ENCODE results near the gene OGN. TPM values are rescaled to one million over a fixed set of nuclear protein-coding genes. Genes with fewer than 3 reads are reported as not detected.

The OGN gene
- polyA plus RNA-seq, 3 donors, result 34.0 to 55.2 (median 47.4) TPM

DNA sequence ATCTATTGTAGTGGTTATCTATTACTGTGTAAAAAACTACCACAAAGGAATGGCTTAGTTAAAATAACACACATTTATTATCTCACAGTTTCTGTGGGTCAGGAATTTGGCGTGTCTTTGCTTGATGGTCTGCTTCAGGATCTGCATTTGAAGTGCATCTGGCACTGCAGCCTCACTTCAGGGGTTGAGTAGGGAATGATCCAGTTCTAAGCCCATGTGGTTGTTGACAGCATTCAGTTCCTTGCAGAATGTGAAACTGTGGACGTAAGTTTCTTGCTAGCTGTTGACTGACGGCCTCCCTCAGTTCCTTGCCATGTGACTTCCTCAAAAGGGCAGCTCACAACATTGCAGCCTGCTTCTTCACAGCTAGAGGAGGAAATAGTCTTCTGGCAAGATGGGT is 2.1 kb upstream of the OGN start:
- no peak for DNase-seq (ENCODE audit: low read depth in 3 of 3, low spot score in 2 of 3)

DNA sequence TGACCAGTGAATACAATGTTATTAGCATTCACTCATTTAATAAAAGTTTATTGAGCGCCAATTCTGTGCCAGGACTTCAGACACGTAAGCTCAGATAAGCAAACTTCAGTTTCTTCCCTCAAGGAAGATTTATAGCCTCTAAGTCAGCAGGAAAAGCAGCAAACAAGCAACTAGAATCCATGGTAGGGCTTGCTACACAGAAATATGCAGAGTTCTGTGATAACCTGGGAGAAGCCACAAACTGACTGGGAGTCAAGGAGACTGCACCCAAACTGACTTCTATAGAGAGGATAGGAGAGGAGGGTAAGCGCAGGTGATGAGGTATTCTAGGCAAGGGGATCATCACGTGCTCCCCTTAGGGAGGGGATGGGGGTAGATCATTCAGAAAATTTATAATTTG is 1.4 kb upstream of the OGN start:
- DNase-seq (ENCODE audit: low read depth in 3 of 3, low spot score in 2 of 3), result no peak

DNA sequence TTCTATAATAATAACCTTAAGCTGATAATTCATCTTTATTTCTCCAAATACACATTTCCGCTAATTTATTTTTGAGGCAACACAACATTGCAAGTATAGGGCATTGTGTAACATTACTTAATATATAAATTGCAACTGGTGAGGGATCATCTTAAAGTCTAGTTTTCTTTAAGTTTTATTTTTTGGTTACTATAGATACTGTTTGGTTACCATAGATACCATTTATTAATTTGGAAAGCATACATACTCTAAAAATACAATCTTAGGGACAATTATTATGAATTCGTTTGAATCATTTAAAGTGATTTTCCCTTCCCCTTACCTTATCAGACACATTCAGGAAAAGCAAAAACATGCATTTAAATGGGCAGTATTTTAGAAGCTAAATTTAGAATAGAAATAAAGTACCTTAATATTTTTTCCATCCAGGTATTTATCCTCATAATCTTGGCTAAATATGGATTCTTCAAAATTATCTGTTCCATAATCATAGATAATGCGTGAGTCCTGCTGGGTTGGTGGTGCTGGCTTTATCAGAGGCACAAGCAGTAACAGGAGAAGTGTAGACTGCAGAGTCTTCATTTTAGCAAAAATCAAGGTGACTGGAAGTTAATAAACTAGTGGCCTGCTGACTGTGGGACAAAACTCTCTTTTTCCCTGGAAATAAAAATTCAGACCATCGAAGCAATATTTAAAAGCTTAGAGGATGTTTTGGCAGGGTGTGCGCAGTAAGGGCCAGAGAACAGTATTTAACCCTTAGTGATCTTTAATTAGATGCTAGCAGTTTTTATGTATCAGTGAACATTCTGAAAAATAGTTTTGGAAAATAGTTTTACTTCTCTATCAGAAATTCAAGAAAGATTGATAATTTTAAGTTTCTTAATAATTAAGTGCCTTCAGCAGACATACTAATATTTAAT is 1.3 kb downstream of the OGN start:
- DNase-seq (ENCODE audit: low read depth in 3 of 3, low spot score in 2 of 3), result no peak

DNA sequence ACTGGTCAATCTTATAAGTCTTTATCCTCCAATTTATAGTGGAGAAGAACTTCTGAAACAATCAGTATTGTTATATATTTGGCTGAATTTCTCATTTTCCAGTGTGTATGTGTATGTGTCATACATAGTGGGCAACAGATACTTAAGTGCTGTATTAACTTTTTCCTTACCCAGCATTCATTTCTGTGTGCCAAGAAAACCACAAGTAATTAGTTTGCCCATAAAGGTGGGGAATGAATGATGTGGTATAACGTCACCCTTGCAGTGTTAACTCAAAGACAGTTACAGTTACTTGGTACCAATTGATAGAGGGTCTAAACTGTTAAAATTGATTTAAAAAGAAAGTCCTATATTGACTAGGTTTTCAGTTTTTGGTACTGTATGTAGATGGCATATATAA is 2.0 kb downstream of the OGN start:
- no peak for DNase-seq (ENCODE audit: low read depth in 3 of 3, low spot score in 2 of 3)

DNA sequence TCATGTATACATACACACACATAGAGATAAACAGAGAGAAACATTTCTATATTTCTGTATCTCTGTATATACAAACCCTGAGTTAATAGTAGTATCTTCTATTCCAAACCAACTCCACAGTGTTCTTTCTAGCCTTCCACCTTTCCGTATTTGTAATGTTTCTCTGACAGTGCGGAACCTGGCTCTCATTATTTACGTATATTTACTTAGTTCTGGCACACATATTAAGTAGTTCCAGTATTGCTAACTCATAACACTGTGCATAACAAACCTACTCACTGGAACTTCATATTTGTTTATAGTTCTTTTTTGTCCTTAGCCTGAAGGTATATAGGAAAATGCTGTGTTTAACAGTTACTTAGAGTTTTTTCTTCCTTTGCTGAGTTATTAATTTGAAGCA is 6.5 kb downstream of the OGN start:
- DNase-seq (ENCODE audit: low read depth in 3 of 3, low spot score in 2 of 3), result no peak

DNA sequence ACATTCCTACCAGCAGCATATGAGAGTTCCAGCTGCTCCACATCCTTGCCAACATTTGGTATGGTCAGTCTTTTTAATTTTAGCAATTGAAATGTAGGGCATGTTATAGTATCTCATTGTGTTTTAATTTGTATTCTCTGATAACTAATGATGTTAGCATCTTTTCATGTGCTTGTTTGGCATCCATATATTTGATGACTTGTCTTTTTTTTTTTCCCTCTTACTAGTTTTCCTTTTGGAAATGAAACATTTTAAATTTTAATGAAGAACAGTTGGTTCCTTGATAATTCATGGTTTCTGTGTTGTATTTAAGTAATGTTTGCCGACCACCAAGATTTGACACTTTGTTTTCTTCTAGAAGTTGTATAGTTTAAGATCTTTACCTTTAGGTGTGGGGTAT is 8.8 kb downstream of the OGN start:
- DNase-seq (ENCODE audit: low read depth in 3 of 3, low spot score in 2 of 3), result no peak

DNA sequence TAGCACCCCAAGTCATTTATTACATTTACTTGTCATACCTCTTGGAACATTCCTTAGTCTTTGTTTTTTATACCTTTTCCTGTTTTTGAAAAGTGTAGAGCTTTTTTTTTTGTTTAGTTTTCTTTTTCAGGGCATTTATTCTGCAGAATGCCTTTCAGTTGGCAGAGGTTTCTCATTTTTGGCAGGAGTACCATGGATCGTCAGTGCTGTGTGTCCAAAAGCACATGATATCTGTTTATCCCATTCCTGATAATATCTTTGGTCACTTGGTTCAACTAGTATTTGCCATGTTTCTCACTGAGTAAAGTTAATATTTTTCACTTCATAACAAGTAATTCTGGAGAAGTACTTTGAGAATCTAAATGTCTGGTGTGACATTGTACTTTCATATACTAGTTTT is 10.7 kb downstream of the OGN start:
- no peak for DNase-seq (ENCODE audit: low read depth in 3 of 3, low spot score in 2 of 3)

DNA sequence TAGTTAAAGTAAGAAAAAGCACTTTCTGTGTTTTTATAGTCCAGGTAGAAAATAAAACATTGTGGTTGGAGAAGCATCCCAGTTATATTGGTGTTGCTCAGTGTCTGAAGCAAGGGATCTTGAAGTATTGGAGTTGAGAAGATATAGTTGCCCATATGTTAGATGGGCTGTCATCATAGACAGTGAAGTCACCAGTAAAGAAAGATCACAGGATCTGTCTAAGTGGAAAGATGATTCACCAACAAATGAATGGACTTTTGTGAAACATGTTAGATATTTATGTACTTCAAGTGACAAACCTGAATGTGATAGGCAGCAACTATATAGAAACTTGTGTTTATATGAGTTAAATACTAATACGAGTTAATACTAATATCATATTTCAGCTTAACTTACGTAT is 11.7 kb downstream of the OGN start:
- DNase-seq (ENCODE audit: low read depth in 3 of 3, low spot score in 2 of 3), result no peak

DNA sequence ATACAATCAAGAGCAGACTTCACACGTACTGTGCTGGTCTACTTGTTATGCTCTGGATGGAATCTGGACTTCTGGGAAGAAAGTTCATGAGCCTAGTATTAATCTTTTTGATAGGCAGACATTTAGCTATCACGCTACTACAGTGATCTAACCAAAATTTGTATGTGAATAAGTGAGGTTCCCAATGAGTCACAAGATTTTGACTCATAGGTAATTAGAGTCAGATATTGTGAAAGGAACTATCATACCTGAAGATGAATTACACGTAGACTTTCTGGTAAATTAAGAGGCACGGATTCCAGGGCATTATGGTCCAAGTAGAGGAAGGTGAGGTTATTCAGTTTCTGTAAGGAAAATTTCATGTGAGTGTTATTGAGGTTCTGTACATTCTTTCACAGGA is 18.4 kb downstream of the OGN start:
- no peak for DNase-seq (ENCODE audit: low read depth in 3 of 3, low spot score in 2 of 3)

DNA sequence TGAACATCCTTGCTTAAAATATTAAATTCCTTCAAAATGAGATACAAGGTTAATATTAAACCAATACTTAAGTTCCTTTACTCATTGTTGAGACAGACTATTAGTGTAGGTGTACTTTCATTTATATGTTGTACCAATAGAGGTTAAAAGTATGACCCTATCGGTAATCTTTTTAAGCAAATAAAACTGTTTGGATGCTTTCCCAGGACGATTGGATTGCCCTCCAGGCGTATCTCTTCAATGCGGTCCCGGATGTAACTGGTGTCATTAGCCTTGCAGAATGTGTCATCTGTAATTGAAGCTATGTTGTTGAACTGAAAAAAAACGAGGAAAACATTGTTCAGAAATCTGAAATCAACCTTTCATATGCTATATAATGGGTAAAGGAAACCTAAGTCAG is 18.9 kb downstream of the OGN start:
- no peak for DNase-seq (ENCODE audit: low read depth in 3 of 3, low spot score in 2 of 3)

DNA sequence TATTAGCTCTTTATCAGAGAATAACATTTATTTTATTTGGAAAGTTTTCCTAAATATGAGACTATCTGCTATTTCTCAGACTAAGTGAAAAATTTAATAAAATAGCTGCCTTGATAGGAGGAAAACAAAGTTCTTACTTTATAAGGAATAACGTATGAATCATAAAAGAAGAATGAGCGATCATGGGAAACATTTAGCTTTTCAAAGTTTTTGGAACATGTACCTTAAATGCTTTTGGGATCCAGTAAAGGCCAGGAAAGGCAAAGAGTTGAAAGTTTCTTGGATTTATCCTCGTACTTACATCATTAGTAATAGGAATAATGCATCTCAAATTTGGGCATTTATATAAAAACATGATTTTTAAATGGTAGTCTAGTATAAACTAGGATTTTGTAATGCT is 19.4 kb downstream of the OGN start:
- DNase-seq (ENCODE audit: low read depth in 3 of 3, low spot score in 2 of 3), result no peak

DNA sequence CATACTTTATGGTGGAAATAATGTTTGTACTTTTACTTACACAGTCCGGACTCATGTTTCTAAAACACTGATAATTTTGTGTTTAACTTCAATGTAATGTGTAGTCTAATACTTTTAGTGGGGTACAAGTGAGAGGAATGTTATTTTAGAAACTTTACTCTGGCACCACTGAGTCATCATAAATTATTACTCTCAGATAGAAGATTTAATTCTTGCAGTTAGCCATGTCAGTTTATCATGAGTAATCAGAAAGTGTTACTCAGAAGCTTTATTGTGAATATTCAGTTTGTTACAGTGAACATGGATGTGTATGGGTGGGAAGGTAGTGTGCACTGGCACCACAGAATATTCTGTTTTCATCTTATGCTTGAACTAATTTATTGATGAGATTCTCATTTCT is 20.0 kb downstream of the OGN start:
- no peak for DNase-seq (ENCODE audit: low read depth in 3 of 3, low spot score in 2 of 3)

DNA sequence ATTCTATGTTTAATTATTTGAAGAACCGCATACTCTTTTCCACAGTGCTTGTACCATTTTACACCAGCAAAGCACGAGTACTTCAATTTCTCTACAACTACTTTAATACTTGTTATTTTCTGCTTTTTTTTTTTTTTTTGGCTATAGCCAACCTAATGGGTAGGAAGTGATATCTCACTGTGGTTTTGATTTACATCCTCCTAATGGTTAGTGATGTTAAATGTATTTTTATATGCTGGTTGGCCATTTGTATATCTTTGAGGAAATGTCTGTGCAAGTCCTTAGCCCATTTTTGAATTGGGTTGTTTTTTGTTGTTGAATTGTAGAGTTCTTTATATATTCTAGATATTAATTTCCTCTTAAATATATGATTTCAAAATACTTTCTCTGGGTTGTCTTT is 22.6 kb downstream of the OGN start:
- no peak for DNase-seq (ENCODE audit: low read depth in 3 of 3, low spot score in 2 of 3)

DNA sequence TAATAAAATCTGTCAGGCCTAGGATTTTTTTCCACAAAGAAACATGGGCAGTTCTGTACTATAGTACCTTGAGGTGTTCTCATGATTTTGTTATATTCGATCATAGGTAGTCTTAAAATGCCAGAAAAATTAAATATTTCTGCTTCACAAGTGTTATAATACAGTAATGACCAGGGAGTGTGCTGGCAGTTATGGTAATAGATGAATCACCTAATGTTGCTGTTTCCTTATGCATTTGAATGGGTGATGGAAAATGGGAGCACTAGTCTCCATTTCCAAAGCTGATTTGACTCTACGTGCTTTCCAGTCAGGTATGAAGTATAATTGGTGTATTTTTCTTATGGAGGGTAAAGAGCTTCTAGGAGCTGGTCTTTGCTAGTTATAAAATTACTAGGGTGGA is 23.8 kb downstream of the OGN start:
- DNase-seq (ENCODE audit: low read depth in 3 of 3, low spot score in 2 of 3), result no peak

DNA sequence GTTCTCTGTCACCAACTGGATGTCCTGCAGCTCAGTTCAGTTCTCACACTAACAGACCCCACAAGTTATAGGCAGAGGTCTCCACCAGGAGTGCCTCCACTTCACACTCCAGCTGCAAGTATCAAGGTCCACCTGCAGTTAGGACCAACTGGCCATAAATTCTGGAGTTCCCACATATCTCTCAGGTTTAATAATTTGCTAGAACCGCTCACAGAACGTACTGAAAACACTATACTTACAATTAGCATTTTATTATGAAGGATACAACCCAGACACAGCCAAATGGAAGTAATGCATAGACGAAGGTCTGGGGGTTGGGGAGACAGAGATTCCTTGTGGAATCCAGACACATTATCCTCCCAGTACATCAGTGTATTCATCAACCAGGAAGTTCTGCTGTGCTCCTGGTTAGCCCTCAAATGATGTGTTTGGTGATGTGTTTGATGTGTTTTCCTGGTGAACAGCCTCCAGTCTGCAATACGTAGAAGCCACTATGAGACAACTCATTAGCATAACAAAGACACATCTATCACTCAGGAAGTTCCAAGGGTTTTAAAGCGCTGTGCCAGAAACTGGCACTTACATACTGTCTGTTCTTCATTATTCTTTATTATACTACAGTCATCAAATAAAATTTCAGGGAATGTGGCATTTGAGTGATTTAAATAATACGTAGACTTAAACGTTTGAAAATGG is 25.4 kb downstream of the OGN start:
- no peak for DNase-seq (ENCODE audit: low read depth in 3 of 3, low spot score in 2 of 3)

DNA sequence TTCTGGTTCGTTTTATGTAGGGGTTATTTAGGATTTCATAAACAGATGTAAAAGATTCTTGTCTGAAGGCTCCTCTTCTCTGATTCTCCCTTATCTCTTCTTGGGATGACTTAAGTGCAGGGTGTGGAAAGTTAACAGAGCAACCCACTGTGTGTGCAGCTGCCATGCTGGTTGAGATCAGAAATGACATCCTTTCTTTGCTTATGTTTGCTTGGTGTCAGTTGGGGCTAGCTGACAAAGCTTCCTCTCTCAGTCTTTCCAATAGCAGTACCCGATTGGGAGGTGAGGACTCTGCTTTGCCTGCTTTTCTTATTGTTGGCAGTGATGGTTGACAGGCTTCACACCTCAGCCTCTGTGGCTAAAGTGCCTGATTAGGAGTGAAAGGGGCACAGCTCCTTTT is 26.5 kb downstream of the OGN start:
- DNase-seq (ENCODE audit: low read depth in 3 of 3, low spot score in 2 of 3), result no peak

DNA sequence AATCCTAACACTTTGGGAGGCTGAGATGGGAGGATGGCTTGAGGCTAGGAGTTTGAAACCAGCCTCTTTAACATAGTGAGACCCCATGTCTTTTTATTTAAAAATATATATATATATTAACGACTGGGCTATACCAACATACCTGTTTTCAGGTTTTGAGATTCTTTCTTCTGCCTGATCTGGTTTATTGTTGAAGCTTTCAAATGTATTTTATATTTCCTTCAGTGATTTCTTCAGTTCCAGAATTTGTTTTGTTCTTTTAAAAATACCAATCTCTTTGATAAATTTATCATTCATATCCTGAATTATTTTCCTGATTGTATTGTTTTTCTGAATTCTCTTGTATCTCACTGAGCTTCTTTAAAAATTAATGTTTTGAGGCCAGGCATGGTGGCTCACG is 31.2 kb downstream of the OGN start:
- DNase-seq (ENCODE audit: low read depth in 3 of 3, low spot score in 2 of 3), result no peak

DNA sequence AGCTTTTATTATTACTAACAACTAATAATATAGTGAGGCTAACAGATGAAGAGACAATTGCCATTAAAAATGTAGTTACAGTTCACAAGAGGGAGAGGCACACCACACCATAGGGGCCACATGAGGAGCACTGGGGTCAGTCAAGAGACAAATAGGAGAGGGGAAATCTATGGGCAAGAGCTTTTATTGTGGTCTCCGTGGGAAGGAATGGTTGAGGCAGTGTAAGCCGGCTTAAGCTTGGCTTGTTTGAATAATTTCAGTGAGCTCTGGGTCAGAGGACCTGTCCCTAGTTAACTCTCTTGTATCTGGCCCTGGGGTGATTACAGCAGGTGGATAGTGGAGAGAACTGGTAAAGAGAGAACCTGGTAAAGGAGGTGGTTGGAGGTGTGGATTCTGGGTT is 35.3 kb downstream of the OGN start:
- DNase-seq (ENCODE audit: low read depth in 3 of 3, low spot score in 2 of 3), result no peak

DNA sequence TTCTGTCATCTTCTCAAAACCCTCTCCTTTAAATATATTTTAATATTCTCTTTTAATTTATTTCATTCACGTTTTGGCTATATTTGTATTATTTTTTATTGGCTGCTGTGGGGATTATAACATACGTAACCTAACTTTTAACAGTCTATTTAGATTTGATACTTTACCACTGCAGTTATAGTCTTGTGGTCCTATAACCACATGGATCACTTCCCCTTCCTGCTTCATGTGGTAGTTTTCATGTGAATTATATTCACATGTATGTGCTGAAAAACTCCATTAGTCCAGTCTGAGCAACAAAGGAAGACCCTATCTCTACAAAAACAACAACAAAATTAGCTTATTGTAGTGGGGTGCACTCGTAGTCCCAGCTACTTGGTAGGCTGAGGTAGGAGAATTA is 44.3 kb downstream of the OGN start:
- DNase-seq (ENCODE audit: low read depth in 3 of 3, low spot score in 2 of 3), result no peak

DNA sequence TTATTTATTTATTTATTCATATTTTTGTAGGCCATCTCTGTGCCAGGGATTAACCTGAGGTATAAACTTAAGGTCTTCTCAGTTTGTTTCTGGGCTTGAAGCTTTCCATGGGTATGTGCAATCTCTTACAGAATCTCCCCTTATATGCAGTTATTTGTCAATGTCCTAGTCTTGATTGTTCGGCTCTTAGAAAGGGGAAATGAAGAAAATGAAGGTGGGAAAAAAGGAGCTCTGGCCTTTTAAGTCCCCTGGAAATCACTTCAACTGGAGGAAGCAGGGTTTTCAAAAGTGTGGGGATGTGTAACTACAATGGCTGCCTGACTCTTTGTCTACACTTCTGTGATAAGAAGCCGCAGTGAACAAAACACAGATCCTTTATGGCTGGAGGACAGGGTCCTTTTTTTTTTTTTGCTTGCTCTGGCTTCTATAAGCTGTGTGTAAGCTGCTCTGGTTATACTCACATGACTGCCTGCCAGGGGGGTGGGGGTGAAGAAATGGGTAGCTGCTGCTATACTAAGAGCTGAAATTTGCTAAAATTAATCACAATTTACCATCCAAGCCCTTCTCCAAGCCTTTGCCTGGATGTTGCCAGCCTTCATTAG is 44.9 kb downstream of the OGN start:
- DNase-seq (ENCODE audit: low read depth in 3 of 3, low spot score in 2 of 3), result no peak

DNA sequence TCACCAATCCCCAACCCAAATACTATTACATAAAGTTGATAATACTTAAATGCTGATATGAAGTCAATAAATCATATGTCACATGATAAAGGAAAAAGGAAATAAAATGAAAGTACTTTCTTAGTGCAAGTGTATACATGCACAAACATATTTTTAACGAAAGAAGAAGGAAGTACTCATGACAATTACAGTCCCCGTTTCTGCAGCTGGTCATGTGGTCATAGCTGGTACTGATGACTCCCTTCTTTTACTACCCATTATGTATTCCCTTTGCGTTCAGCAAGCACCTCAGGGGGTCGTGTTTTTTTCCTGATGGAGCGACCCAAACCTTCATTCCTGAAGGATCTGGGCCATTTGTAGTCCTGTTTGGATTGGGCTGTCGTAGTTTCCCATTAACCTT is 51.3 kb downstream of the OGN start:
- no peak for DNase-seq (ENCODE audit: low read depth in 3 of 3, low spot score in 2 of 3)

DNA sequence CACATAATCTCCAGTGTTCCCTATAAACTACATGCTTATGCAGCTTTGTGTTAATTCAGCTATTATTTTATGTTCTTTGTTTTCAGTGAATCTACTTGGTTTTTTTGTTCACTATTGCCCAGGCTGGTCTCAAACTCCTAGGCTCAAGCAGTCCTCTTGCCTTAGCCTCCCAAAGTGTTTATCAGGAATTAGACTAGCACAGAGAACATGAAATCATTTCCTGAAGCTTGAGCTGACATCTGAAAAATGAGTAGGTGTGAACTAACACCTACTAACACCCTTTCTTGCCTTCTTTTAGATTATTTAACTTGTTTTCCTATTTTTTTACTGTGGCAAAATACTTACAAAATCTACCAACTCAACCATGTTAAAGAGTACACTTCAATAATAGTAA is 53.6 kb downstream of the OGN start:
- DNase-seq (ENCODE audit: low read depth in 3 of 3, low spot score in 2 of 3), result no peak
